SK-N-SH (cell line): ENCODE data around the gene SBK1. TPM values are rescaled to one million over a fixed set of nuclear protein-coding genes. Genes with fewer than 3 reads are reported as not detected.

Source experiments
- CTCF ChIA-PET: fragments of 300-600, 350-600 bp; formaldehyde crosslinking; extraction: SDS; loops from one replicate; lab custom pipeline; 2021; lab: Yijun Ruan, JAX
- POLR2A ChIA-PET: fragments of 350-600 bp; sonication (Branson Sonifier 250); formaldehyde crosslinking; extraction: SDS; loops from one replicate; lab custom pipeline; 2020; ENCODE audit warnings: antibody characterized with exemption, inconsistent platforms; lab: Yijun Ruan, JAX
- DNase-seq: peaks from one replicate; pipeline ENCODE4 v3.0.0; 2012
- H2AFZ ChIP-seq: fragments of 200-600 bp; sonication (generic); 2 replicates; pipeline ENCODE4 v1.8.1; 2016; ENCODE audit warnings: antibody characterized with exemption, mild to moderate bottlenecking, low read depth
- H3F3A ChIP-seq: fragments of 200-600 bp; sonication (generic); replicated peaks from 2 replicates; pipeline ENCODE3; 2016; ENCODE audit warnings: antibody characterized with exemption, mild to moderate bottlenecking; ENCODE audit not compliant: insufficient read depth
- H3K27ac ChIP-seq, 2 experiments: fragments of 200-500 bp in 1 of 2; fragments of 200-600 bp in 1 of 2; sonication (Bioruptor generic) in 1 of 2; sonication (generic), shearing (Covaris generic) in 1 of 2; 2 replicates each; pipeline versions ENCODE4 v1.5.1 to v1.6.1; 2014 to 2016; ENCODE audit warnings: low read depth in 2 of 2, inconsistent platforms in 1 of 2, low read length in 1 of 2, mild to moderate bottlenecking in 1 of 2, mixed read lengths in 1 of 2
- H3K27me3 ChIP-seq: fragments of 200-600 bp; sonication (generic), shearing (Covaris generic); 2 replicates; pipeline ENCODE4 v1.6.1; 2016; ENCODE audit warnings: mixed run types; ENCODE audit not compliant: insufficient read depth
- H3K36me3 ChIP-seq, 2 experiments: fragments of 200-500 bp in 1 of 2; fragments of 200-600 bp in 1 of 2; sonication (Bioruptor generic) in 1 of 2; sonication (generic) in 1 of 2; replicated peaks in 1 of 2; 2 replicates each; pipeline versions ENCODE3 to v1.5.1; 2014 to 2016; ENCODE audit warnings: low read length in 1 of 2, mild to moderate bottlenecking in 1 of 2; ENCODE audit not compliant: insufficient read depth in 2 of 2, control insufficient read depth in 1 of 2
- H3K4me1 ChIP-seq, 2 experiments: fragments of 200-500 bp in 1 of 2; fragments of 200-600 bp in 1 of 2; sonication (Bioruptor generic) in 1 of 2; sonication (generic), shearing (Covaris generic) in 1 of 2; 2 replicates each; pipeline versions ENCODE4 v1.5.1 to v1.6.1; 2014 to 2016; ENCODE audit warnings: low read depth in 1 of 2, low read length in 1 of 2, mixed run types in 1 of 2; ENCODE audit not compliant: insufficient read depth in 2 of 2, control insufficient read depth in 1 of 2
- H3K4me2 ChIP-seq: fragments of 200-600 bp; sonication (generic), shearing (Covaris generic); 2 replicates; pipeline ENCODE4 v1.6.1; 2017; ENCODE audit warnings: mixed run types
- H3K4me3 ChIP-seq, 2 experiments: fragments of 200-500 bp in 1 of 2; fragments of 200-600 bp in 1 of 2; sonication (Bioruptor generic) in 1 of 2; sonication (generic), shearing (Covaris generic) in 1 of 2; 2 replicates each; pipeline versions ENCODE4 v1.5.1 to v1.8.1; 2014 to 2016; ENCODE audit warnings: low read depth in 2 of 2, inconsistent platforms in 1 of 2, low read length in 1 of 2, mild to moderate bottlenecking in 1 of 2, mixed read lengths in 1 of 2, moderate library complexity in 1 of 2
- H3K79me2 ChIP-seq: fragments of 200-600 bp; sonication (generic); 2 replicates; pipeline ENCODE4 v1.8.1; 2017; ENCODE audit warnings: mild to moderate bottlenecking; ENCODE audit not compliant: insufficient read depth
- H3K9ac ChIP-seq: fragments of 200-600 bp; sonication (generic); 2 replicates; pipeline ENCODE4 v1.6.1; 2017; ENCODE audit warnings: mixed run types
- H3K9me2 ChIP-seq: fragments of 200-600 bp; sonication (generic); 2 replicates; pipeline ENCODE4 v1.6.1; 2017; ENCODE audit warnings: mixed run types
- H3K9me3 ChIP-seq: fragments of 200-600 bp; sonication (generic); 2 replicates; pipeline ENCODE4 v1.6.1; 2017; ENCODE audit warnings: mixed run types, mild to moderate bottlenecking, moderate library complexity
- H4K20me1 ChIP-seq: fragments of 200-600 bp; sonication (generic); 2 replicates; pipeline ENCODE4 v1.6.1; 2017; ENCODE audit warnings: mild to moderate bottlenecking, mixed run types; ENCODE audit not compliant: insufficient read depth
- ELF1 ChIP-seq: IDR thresholded peaks from 2 replicates; pipeline ENCODE4 v1.4.0; 2012
- EP300 ChIP-seq, 2 experiments: IDR thresholded peaks; 2 replicates each; pipeline versions ENCODE4 v1.4.0 to v1.6.1; 2012; ENCODE audit warnings: borderline replicate concordance in 1 of 2, low read depth in 1 of 2, low read length in 1 of 2
- FOXM1 ChIP-seq: IDR thresholded peaks from 2 replicates; pipeline ENCODE4 v1.4.0; 2012; ENCODE audit warnings: low read depth, mild to moderate bottlenecking
- GABPA ChIP-seq: IDR thresholded peaks from 2 replicates; pipeline ENCODE4 v1.4.0; 2012; ENCODE audit warnings: low read depth, mild to moderate bottlenecking
- MXI1 ChIP-seq: IDR thresholded peaks from 2 replicates; pipeline ENCODE4 v1.6.1; 2012; ENCODE audit warnings: mild to moderate bottlenecking, low read depth, low read length, improper control_type of control experiment
- NFIC ChIP-seq: IDR thresholded peaks from 2 replicates; pipeline ENCODE4 v1.4.0; 2012; ENCODE audit warnings: borderline replicate concordance
- RAD21 ChIP-seq: IDR thresholded peaks from 2 replicates; pipeline ENCODE4 v1.6.1; 2012; ENCODE audit warnings: mild to moderate bottlenecking, low read length
- RXRA ChIP-seq: IDR thresholded peaks from 2 replicates; pipeline ENCODE4 v1.4.0; 2012; ENCODE audit warnings: low read depth, mild to moderate bottlenecking, borderline replicate concordance
- SIN3A ChIP-seq: IDR thresholded peaks from 2 replicates; pipeline ENCODE4 v1.6.1; 2012; ENCODE audit warnings: low read depth, mild to moderate bottlenecking, low read length, moderate library complexity, borderline replicate concordance
- TCF12 ChIP-seq: IDR thresholded peaks from 2 replicates; pipeline ENCODE4 v1.4.0; 2012
- TEAD4 ChIP-seq: IDR thresholded peaks from 2 replicates; pipeline ENCODE4 v1.4.0; 2012; ENCODE audit warnings: mild to moderate bottlenecking, borderline replicate concordance; ENCODE audit not compliant: insufficient read depth
- WGBS: methylation state at CpG from one replicate; pipeline ENCODE4 v1.1.6; 2017; ENCODE audit warnings: low lambda C conversion rate; 5-methylcytosine and 5-hydroxymethylcytosine counted together
- polyA plus RNA-seq, 3 experiments: library from polyadenylated mRNA; depleted of rRNA; stranded (reverse); fragments of >200 nt; gene quantifications; 2 replicates each; pipeline ENCODE4 v1.2.3, GENCODE V29; 2012
- TF ChIP-seq, protein P1 (sequence below): IDR thresholded peaks from 2 replicates; pipeline ENCODE4; 2012
- TF ChIP-seq, protein P2 (sequence below): IDR thresholded peaks from 2 replicates; pipeline ENCODE4 v1.4.0; 2012; ENCODE audit warnings: low read depth, borderline replicate concordance
- TF ChIP-seq, protein P3 (sequence below): fragments of 150-350 bp; IDR thresholded peaks from 2 replicates; pipeline ENCODE4 v1.6.1; 2017; ENCODE audit warnings: antibody characterized with exemption, low read length, low read depth, borderline replicate concordance
- TF ChIP-seq, protein P4 (sequence below): IDR thresholded peaks from 2 replicates; pipeline ENCODE4 v1.6.1; 2012; ENCODE audit warnings: mild to moderate bottlenecking, low read depth, low read length, moderate library complexity

SBK1 gene
- polyA plus RNA-seq, 1 of the 3 experiments (the other 2 are of a cell fraction) = 0.36 TPM

DNA sequence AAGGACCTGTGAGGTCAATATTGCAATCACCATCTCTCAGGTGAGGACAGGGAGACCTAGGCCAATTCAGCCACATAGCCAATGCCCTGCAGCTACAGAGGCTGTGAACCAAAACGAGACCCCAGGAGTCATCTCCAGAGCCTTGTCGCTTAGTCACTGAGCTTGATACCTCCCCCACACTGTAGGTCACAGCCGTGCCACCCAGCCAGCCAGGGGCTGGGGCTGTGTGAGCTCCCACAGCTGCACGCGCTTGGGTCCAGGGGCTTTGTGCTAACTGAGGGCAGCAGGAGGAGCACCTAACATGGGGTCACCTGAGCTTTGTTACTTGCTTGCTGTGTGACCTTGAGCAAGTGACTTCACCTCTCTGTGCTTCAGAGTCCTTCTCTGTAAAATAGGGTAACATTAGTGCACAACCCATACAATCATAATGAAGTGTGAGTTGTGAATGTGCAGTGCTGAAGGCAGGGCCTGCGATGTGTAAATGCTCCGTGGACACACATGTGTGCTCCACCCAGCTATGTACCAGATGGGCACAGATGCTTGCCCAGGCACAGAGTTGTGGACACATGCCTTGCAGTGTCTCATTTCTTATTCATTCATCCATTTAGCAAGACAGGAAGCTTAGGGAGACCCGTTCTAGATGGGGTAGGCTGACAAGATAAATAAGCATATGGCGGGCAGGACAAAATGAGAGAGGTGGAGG, 25.9 kb downstream of the SBK1 start:
- no peaks in the 10 kb centered on the region for H3F3A ChIP-seq
- TF ChIP-seq NFIC (no peak), MXI1 (no peak), EP300 (IDR thresholded peaks at IDR 0.05; ENCODE audit: borderline replicate concordance in 1 of 2, low read depth in 1 of 2, low read length in 1 of 2) (no peak), GABPA (no peak), TEAD4 (no peak), FOXM1 (no peak), RAD21 (no peak), RXRA (no peak), SIN3A (no peak), TCF12 (no peak), ELF1 (no peak)
- TF ChIP-seq, protein P1, sequence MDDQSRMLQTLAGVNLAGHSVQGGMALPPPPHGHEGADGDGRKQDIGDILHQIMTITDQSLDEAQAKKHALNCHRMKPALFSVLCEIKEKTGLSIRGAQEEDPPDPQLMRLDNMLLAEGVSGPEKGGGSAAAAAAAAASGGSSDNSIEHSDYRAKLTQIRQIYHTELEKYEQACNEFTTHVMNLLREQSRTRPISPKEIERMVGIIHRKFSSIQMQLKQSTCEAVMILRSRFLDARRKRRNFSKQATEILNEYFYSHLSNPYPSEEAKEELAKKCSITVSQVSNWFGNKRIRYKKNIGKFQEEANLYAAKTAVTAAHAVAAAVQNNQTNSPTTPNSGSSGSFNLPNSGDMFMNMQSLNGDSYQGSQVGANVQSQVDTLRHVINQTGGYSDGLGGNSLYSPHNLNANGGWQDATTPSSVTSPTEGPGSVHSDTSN = no peak
- TF ChIP-seq, protein P2, sequence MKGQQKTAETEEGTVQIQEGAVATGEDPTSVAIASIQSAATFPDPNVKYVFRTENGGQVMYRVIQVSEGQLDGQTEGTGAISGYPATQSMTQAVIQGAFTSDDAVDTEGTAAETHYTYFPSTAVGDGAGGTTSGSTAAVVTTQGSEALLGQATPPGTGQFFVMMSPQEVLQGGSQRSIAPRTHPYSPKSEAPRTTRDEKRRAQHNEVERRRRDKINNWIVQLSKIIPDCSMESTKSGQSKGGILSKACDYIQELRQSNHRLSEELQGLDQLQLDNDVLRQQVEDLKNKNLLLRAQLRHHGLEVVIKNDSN = no peak
- TF ChIP-seq, protein P3, sequence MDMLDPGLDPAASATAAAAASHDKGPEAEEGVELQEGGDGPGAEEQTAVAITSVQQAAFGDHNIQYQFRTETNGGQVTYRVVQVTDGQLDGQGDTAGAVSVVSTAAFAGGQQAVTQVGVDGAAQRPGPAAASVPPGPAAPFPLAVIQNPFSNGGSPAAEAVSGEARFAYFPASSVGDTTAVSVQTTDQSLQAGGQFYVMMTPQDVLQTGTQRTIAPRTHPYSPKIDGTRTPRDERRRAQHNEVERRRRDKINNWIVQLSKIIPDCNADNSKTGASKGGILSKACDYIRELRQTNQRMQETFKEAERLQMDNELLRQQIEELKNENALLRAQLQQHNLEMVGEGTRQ = no peak
- TF ChIP-seq, protein P4, sequence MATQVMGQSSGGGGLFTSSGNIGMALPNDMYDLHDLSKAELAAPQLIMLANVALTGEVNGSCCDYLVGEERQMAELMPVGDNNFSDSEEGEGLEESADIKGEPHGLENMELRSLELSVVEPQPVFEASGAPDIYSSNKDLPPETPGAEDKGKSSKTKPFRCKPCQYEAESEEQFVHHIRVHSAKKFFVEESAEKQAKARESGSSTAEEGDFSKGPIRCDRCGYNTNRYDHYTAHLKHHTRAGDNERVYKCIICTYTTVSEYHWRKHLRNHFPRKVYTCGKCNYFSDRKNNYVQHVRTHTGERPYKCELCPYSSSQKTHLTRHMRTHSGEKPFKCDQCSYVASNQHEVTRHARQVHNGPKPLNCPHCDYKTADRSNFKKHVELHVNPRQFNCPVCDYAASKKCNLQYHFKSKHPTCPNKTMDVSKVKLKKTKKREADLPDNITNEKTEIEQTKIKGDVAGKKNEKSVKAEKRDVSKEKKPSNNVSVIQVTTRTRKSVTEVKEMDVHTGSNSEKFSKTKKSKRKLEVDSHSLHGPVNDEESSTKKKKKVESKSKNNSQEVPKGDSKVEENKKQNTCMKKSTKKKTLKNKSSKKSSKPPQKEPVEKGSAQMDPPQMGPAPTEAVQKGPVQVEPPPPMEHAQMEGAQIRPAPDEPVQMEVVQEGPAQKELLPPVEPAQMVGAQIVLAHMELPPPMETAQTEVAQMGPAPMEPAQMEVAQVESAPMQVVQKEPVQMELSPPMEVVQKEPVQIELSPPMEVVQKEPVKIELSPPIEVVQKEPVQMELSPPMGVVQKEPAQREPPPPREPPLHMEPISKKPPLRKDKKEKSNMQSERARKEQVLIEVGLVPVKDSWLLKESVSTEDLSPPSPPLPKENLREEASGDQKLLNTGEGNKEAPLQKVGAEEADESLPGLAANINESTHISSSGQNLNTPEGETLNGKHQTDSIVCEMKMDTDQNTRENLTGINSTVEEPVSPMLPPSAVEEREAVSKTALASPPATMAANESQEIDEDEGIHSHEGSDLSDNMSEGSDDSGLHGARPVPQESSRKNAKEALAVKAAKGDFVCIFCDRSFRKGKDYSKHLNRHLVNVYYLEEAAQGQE = no peak
- ChIA-PET CTCF (interaction anchor here (0.6 to 15.8 kb wide), 6 partner anchors 9 to 36 kb away, joined by 3 to 302 read pairs (median 21); partner anchors contain the start of gene SBK1), POLR2A (no interaction called here)
- 78% methylated on average over 5 of the region's 9 CpGs for WGBS
- no peak for DNase-seq
- H3K4me2 ChIP-seq = no peak overlapping the region
- H3K79me2 ChIP-seq = no peaks in the 10 kb centered on the region
- H2AFZ ChIP-seq = no peak overlapping the region
- no peaks in the 10 kb centered on the region for H3K9me3 ChIP-seq
- H3K27me3 ChIP-seq = no peaks in the 10 kb centered on the region
- H3K9me2 ChIP-seq = no peaks in the 10 kb centered on the region
- H3K36me3 ChIP-seq = no peaks in the 10 kb centered on the region
- no peak overlapping the region for H3K4me3 ChIP-seq
- no peaks in the 10 kb centered on the region; a peak in 1 of 4 replicates for H3K4me1 ChIP-seq
- no peak overlapping the region for H3K9ac ChIP-seq
- H3K27ac ChIP-seq = no peak overlapping the region
- H4K20me1 ChIP-seq = no peaks in the 10 kb centered on the region
